GF-D8 (cell line): ENCODE measurements around the gene NT5C1B.
"Not testable (repeated sequence)": the region's sequence is repeated elsewhere in the genome, so short reads cannot be mapped to it uniquely, and the experiment has no call there.

Experiments used
- DNase-seq: peaks from one replicate; lab custom pipeline; 2025; lab: John Stamatoyannopoulos, UW

Gene NT5C1B

DNA sequence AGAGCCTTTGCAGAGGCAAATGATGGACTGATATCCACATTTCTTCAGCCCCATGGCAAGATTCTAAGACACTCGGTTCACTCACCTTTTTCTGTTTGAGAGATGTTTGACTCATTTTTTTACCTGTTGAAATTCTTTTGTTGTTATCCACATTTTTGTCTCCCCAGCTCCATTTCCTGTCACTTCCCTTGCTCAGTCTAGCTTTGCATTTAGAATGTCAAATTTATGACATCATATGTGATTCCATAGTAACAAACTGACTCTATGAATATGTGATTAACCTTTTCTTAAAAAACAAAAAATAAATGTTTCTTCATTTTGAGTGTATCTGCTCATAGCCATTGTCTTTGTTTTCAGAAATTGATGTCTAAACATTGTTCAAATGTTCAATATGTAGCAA, at the start of gene NT5C1B:
NT5C1B (minus strand) TSS at position 216 of the 400 bp plus-strand sequence; CDS start at position 115, 101 bp downstream.
- no peak for DNase-seq

GRCh38 chr2:18637196-18637595, 47.8 kb upstream of the NT5C1B start:
- DNase-seq = no peak

- DNase-seq = not testable (repeated sequence)
These were observed 43.3 kb upstream of the NT5C1B start for GRCh38 chr2:18632699-18633098.

DNA sequence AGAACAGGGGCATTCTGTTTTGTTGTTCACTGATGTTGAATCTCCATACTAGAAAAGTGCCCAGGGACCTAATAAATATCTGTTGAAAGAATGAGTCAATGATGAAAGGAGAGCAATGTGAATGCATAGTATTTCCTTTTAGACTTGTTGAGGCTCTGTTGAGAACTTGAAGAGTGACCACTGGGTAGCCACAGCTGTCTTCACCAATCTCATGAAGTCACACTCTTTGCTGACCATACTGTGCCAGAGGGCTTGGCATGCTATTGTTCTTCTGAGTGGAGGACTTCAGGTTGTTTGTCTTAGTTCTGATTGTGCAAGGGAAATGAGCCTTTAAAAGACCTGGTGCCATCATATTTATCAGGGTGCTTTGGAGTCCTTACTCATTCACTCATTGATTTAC, 41.6 kb upstream of the NT5C1B start:
- DNase-seq = no peak

GRCh38 chr2:18630541-18630940, 41.2 kb upstream of the NT5C1B start:
- no peak for DNase-seq

DNA sequence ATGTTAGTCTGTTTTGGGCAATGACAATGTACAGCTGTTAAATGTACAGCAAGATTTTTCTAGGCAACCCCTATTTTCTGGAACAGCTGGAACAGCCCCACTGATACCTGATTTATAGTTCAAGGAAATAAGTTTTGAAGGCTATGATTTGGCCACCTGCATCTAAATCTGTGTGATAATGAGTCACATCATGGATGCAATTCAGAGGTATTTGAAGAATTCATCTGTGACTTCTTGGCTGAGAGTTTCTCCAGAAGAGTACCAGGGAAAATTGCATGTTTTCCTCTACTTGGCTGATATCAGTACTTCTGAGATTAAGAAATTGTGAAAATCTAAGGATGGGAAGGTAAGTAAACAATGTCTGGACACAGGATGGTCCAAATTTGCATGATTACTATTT, 40.7 kb upstream of the NT5C1B start:
- DNase-seq = no peak

DNA sequence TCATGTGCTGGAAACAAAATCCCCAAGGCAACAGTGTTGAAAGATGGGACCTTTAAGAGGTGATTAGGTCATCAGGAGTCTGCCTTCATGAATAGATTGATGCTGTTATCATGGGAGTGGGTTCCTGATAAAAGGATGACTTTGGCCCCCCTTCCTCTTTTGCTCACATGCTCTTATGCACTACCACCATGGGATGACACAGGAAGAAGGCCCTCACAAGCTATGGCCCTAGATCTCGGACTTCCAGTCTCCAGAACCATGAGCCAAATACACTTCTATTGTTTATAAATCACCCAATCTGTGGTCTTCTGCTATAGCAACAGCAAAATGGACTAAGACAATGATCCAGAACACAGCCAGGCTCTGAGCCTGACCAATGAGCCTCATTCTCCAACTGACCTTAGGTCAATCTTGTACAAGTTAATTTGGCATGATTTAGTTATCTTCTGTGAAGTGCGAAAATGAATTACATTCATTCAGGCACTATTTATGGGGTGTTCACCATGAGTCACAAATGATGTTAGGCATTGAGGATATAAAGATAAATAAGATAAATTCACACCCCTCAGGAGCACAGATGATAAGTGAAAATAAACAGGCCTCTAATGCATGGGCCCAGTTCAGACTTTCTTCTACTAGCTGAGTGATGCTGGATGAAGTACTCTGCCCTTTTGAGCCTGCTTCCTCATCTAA, 37.7 kb upstream of the NT5C1B start:
- no peak for DNase-seq

DNA sequence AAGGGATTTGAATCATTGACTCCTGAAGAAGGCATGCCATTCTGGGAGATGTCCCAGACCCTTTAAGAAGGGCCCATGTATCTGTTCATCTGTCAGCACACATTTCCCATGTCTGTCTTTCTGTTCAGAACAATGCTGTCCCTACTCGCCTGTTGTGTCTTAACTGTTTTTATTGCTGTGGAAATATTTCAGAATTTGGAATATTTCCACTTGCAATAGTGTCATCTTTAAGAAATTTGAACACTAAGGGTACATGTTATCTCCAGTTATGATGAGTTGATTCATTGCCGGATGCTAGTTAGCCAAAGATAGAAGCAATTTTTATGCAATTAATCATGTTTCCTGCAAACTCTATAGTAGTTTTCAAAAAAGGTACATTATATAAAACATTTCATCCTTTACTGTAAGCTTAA, 36.9 kb upstream of the NT5C1B start:
- no peak for DNase-seq

DNA sequence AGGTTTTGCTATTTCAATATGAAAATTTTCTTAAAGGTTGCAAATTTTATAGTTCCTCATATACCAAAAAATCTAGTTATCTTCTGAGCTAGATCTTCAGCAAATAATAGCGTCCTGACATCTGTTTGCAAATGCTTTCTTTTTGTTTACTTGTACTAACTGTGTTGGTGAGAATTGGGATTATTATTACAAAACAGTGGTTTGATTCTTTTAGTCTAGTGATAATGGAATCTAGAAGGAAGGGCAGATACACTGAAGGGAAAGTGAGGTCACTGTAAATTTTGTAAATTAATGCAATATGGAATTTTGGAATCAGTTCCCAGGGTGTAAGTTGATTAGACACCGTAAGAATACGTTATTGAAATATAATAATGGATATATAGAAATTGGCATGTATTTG, 36.2 kb upstream of the NT5C1B start:
- DNase-seq = no peak

DNA sequence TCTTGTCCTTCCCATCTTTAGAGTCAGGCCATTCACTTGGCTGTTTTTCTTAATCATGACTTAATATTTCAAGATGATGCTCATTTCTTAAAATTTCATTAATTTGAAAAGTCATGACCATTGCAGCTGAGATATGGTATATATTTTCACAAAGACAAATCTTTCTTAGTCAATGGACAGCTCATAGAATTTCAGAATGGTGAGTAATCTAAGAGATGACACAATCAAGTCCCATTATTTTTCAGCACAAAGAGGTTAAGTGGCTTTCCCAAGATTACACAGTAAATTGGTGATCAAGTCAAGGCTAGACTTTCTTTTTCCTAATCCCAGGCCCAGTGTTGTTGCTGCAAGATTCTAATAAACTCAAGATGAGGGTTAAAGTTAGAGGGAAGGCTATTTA, 34.4 kb upstream of the NT5C1B start:
- DNase-seq = no peak

DNA sequence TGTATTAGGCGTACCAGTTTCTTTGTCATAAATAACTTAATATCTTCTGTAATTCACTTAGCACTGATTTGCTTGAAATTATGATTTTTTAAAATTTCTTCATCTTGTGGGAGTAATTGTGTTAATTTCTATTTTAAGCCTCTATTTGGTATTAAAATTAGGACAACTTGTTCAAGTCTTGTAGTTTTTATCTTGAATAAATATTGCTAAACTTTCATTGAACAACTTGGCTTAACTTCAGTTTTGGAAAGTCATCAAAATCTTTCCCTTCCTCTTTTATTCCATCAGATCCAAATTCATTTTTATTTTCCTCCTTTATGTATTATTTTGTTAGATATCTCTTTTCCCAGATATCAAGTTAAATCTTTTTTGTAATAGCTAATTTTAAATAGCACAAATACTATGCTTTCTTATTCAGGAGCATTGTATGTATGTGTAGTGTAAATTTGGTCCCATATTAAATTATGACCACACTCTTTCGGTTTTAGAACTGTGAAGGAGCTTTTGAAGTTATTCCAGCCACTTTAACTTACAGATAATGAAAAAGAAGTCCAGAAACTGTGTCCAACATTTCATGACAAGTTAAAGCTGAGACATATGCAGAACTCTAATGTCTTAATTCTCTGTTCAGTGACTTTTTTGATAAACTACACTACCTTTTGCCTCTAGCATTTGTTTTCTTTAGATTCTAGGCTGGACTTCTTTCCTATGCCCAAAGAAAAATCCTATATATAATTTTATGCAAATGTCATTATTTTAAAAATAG, 31.7 kb upstream of the NT5C1B start:
- DNase-seq = no peak

- DNase-seq = no peak
These were observed 29.7 kb upstream of the NT5C1B start for GRCh38 chr2:18619091-18619490.

DNA sequence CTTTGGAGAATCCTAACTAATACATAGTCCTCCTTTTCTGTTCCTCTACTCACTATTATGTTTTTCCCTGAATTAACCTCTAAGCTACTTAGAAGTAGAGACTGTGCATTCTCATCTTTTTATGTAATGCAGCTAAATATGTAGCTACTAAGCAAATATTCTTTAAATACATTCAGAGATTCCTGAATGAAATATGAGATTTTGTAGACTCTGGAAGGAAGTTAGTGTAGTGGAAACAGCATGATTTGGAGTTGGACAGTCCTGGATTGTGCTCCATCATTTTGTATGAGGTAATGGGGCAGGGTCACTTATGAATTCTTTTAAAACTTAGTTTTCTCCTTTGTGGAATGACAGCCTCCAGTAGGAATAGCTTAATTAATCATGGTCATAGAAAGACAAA, 24.7 kb upstream of the NT5C1B start:
- no peak for DNase-seq

DNA sequence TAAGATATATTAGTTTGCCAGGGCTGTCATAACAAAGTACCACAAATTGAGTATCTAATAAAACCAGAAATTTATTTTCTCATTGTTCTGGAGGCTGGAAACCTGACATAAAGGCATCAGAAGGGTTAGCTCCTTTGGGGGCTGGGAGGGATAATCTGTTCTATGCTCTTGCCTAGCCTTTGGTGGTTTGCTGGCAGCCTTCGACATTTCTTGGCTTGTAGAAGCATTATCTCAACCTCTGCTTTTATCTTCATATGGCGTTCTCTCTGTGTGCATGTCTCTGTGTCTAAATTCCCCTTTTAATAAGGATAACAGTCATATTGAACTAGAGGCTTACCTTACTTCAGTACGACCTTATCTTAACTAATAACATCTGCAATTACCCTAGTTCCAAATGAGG, 22.8 kb upstream of the NT5C1B start:
- no peak for DNase-seq

DNA sequence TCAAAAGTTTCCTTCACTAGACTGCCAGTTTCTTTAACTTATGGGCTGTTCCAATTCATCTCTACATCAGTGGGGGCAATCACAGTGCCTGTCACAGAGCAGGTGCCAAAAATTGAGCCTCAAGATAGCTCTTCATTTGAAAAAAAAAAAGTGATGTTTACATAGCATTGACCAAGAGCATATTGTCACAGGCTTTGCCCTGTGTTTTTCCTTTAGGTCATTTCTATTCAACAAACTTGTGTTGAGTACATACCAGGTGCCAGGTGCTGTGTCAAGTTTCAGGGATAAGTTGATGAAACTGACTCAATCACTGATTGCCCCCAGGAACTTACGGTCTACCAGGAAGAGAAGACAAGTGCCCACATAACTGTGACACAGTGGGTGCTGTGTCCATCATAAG, 22.2 kb upstream of the NT5C1B start:
- no peak for DNase-seq

DNA sequence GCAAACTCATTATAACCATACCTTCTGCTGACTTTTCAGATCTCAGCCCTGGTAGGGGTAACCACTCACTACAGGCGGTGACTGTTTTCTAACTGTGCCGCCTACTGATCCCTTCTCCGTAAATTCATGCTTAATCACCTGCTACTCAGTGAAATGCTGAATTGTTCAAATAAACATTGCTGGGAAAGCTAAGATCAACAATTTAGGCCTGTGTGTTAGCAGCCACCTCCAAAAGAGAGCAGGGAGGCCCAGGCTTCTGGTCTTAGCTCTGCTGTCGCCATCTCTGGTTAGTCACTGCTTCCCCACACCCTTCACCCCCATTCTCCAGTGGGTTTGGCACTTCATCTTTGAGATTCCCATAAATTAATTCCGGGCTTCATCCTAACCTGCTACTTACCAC, 21.8 kb upstream of the NT5C1B start:
- no peak for DNase-seq

DNA sequence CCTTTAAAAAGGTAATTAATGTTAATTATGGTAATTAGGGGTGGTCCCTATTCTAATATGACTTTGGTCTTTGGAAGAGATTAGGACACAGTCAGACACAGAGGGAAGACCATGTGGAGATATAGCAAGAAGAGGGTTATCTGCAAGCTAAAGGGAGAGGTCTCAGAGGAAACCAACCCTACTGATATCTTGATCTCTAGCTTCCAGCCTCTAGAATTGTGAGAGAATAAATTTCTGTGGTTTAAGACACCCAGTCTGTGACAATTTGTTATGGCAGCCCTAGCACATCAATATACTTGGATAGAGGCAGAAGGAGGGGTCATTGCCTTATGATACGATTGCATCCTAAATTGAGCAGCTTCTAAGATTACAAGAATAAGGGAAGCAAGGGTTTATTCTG, 21.3 kb upstream of the NT5C1B start:
- DNase-seq = no peak

DNA sequence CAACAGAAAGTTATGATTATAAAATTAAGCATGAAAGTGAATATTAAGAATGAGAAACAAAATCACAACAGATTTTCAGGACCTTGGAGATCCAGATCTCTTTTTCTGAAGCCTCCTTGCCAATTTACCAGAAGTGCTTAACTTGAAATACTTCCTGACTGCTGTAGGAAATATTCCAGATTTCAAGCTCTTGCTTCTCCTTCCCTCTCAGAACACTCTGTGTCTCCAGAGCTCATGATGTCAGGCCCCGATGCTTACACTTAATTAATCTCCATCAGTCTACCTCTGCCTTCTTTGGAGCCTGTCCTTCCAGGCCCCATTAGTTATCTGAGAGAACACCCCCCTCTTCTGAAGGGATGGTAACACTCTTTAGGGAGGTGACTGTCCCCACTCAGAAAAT, 20.7 kb upstream of the NT5C1B start:
- DNase-seq = no peak

GRCh38 chr2:18605115-18605514, 15.7 kb upstream of the NT5C1B start:
- no peak for DNase-seq

GRCh38 chr2:18604531-18604885, 15.1 kb upstream of the NT5C1B start:
- DNase-seq = no peak

- no peak for DNase-seq
These were observed 14.6 kb upstream of the NT5C1B start for GRCh38 chr2:18603854-18604530.

DNA sequence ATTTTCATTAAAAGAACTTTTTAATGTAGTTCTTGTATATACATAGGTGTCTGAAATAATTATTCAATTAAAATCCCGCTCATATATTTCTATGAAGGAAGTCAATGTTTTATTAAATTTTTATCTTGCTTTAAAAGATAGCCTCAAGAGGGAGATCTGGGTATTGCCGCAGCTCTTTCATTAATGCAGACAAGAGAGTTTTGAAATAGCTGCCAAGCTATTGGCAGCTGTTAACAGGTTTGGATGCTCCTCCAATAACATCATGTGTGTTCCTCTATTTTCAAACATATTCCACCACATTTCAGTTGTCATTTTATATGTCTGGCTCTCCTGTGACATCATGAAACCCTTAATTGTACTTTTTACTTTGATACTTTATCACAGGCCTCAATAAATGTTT, 12.9 kb upstream of the NT5C1B start:
- no peak for DNase-seq

- no peak for DNase-seq
These were observed 10.9 kb upstream of the NT5C1B start for GRCh38 chr2:18600255-18600613.
